Measurements from ENCODE around the gene WNT6.

The WNT6 gene

DNA sequence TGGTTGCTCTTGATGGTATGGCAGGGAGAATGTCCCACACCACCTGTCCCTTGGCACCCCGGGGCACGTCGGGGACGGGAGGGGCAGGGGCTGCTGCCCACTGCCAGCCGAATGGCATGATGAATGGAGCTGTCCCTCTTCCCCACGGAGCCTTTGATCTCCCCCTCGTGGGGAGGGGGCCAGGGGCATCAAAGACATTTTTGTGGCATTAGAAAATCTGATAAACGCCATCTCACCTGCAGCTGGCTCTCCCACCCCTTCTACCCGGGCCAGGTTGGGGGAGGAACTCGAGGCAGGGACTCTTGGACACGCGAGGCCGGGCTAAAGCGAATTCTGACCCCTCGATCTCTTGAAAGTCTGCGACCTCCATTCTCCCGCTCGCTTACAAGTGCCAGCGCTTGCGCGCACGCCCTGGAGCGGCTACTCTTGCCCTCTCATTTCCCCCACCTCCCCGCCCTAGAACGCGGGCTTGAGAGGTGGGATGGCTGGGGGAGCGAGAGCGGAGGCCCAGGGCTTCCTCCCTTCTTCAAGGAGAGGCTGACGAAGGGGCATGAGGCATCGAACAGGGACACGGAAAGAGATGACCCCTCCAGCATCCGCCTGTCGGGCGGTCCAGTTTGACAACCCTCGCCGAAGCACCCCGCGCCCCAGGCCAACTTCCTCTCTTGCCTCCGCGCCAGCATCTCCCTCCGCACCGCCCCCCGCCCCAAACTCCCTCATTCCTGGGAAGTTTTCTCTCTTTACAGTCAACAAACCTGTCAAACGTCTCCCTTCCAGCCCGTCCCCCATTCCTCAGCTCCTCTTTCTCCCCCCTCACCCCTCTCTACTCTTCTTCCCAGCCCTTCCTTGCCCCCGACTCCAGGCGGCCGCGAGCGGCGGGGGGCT lies 692 bp upstream of the WNT6 start:
- DNase-seq: no peak

DNA sequence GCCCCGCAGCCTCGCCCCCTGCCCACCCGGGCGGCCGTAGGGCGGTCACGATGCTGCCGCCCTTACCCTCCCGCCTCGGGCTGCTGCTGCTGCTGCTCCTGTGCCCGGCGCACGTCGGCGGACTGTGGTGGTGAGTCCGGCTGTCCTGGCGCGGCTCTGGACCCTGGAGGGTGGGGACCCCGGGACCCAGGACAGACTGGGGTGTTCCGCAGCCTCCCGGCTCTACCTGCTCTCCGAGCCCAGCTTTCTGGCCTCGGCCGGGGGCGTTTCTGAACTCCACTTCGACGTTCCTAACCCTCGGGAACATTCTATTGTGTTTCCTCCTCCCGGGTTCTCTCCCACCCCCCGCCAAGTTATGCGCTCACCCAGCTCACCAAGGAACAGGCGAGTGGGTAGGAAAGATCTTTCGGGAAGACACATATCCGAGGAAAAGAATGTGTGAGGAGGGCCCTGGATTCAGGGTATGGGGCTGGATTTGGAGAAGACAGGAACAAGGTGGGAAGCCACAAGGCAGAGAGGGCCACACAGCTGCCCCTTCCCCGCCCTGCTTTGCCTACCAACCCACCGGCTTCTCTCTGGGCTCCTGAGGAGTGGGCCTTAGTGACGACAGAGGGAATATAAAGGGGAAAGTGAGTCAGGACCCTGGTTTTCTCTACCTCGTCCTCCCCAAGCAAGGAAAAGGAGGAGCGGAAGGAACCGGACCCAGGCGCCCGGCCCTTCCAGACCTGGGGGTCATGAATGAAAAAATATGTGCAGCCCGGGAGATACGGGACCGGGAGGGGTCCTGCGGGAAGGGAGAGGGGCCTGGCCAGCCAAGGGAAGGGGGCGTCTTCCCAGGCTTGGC lies 605 bp downstream of the WNT6 start:
- no peak for DNase-seq

DNA sequence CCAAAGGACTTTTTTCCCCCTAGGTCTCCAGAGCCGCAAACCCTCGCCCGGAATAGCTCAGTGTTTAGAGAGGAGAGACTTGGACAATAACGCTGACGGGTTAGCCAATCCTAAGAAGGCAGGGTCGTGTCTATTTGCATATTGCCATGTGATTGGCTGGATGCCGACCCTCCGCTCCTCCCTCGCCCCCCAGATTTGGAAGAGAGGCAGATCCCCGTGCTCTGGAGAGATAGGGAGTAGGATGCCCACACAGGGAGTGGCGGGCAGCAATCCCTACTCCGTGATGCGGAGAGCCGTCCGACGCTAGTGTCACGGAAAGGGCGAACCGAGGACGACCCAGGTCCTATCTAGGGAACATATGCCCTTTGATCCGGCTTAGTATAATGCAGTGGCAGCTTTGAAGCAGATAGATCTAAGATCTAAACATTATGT lies 1.4 kb downstream of the WNT6 start:
- no peak for DNase-seq

DNA sequence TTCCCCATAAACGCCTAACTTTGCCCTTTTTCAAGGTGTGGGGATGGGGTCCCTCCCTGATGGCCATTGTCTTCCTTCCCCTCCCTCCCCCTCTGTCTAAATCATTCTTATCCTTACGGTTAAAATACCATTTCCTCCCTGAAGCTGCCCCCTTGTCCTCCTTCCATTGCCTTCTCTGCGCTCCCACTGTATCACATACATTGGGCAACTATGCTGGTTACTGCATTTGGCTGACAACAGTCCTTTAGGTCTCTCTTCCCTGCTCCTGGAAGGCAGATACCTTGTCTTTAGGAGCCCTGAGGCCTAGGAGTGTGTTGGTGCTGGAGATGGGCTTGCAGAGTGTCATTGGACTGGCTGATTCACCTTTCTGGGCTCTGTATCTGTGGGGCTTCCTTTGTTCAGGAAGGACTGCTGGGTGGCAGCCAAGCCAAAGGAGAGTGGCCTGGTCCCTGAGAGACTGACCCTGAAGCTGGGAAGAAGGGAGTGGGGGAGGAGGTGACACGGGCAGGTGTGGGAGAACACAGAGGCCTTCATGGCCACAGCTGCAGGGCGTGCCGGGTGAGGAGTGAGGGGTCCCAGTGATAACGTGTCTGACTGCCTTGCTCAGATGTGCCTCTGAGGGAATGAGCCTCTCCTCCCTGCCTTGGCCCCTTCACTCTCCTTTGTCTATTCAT lies 2.2 kb downstream of the WNT6 start:
- DNase-seq: no peak

DNA sequence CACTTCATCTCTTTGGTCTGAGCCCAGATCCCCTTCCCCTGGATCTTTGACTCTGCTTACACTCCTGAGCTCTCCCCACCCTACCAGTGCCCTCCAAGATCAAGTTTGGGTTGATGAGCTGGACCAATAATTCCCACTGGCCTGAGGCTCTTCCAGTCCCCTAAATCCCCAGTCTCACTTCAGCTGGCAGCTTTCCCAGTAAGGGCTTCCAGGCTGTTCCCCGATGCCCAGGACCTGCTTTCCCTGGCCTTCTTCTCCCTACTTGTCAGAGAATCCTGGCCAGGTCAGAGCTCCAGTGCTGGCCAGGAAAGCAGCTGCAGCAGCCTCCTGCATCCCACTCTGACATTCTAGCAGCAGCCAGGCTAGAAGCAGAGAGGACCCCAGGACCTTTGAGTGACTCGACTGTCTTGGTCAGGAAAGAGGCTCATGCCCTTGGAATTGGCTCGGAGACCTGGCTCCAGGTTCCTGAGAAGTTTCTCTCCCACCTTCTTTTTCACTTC lies 3.5 kb downstream of the WNT6 start:
- no peak for DNase-seq

DNA sequence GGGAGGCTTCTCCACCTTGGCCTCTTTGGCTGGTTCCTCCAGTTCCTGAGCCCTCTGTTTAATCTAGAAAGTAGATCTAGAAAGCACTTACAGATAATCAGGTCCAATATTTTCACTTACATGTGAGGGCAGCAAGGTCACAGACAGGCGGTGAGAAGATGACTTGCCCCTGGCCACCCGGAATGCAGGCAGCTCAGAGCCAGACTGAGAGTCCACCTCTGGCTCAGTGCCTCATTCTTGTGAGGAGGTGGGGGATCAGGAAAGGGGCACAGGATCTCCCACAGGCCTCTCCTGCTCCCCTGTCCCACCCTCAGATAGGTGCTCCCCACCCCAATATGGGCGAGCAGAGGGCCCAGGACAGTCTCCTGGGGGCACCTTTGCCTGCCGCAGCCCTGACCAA lies 5.8 kb downstream of the WNT6 start:
- DNase-seq: no peak

DNA sequence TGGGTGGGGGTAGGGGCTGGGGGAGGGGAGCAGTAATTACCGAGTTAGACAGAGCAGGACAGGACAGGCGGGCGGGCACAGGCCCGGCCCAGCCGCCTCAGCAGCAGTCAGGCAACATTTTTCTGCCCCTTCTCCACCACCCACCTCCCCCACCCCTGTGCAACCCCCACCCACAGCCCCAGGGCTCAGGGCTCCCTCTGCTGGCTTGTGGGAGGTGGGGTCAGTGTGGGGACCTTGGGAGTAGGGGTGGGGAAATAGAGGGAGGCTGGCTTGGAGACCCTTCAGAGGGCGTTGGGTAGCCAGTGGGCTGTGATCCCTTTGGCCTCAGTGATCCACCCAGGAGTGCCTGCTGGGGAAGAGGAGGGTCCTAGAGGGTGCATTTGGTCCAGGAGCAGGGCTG lies 6.4 kb downstream of the WNT6 start:
- no peak for DNase-seq

DNA sequence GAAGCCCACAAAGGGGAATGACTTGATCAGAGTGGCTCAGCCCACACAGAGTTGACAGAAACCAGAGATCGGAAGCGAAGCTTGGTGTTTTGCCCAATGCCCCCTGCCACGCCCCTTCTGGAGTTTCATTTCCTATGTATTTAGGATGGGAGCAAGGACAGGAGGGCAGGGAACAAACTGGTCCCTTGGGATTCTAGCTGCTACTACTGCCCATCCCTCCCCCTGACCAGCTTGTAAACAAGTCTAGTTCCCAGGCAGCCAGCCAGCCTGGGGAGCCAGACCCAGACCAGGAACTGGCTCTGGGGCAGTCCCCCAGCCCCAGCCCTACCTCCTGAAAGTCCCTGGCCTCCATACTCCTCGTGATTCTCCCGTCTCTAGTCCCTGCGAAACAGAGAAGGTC lies 8.3 kb downstream of the WNT6 start:
- DNase-seq: no peak

DNA sequence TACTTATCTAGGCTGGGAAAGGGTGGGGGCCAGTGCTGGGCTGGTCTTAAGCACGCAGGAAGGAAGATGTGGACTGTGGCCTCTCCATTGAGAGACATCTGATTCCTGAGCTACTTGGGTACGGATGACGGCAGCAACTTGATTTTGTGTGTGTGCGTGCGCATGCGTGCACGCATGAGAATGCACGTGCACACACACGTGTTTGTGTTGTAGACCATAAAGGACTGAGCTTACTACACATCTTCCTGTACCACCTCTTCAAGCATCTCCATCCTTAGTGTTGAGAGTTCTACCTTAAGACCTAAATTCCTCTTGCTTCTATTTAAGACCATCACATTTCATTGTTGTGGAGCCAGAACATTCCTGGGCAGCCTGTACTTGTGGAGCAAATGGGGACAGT lies 9.5 kb downstream of the WNT6 start:
- DNase-seq: no peak

DNA sequence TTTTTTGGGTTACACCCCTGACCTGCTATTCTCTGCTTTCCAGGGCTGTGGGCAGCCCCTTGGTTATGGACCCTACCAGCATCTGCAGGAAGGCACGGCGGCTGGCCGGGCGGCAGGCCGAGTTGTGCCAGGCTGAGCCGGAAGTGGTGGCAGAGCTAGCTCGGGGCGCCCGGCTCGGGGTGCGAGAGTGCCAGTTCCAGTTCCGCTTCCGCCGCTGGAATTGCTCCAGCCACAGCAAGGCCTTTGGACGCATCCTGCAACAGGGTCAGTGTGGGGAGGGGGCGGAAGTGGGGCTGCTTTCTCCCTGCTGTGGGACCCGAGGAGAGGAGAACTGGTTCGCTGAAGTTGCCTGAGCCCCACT lies 11.4 kb downstream of the WNT6 start:
- no peak for DNase-seq

DNA sequence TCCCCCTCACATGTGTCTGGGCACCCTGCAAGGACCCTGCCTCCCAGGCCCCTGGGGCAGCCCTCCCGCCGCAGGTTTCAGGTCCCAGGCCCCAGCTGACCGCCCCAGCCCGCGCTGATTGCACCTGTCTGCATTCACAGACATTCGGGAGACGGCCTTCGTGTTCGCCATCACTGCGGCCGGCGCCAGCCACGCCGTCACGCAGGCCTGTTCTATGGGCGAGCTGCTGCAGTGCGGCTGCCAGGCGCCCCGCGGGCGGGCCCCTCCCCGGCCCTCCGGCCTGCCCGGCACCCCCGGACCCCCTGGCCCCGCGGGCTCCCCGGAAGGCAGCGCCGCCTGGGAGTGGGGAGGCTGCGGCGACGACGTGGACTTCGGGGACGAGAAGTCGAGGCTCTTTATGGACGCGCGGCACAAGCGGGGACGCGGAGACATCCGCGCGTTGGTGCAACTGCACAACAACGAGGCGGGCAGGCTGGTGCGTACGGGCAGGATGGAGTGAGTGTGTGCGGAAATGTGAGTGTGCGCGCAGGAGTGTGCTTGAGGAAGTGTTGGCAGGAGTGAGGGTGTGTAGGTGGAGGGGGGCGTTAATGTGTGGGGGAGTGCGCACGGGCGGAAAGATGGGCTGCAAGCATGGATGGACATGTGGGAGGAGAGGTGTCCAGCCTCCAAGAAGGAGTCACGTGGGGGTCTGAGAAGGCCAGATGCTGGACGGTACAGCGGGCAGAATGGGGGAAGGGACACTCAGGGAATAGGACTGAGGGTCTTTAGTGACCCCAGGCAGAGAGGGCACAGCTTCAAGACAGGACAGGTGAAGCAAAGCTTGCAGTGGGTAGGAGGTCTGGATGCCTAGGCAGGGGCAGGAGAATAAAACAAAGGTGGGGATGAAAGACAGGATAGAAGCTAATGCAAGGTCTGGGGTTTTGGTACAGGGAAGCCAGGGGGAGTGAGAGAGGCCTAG lies 12.0 kb downstream of the WNT6 start:
- DNase-seq: no peak

DNA sequence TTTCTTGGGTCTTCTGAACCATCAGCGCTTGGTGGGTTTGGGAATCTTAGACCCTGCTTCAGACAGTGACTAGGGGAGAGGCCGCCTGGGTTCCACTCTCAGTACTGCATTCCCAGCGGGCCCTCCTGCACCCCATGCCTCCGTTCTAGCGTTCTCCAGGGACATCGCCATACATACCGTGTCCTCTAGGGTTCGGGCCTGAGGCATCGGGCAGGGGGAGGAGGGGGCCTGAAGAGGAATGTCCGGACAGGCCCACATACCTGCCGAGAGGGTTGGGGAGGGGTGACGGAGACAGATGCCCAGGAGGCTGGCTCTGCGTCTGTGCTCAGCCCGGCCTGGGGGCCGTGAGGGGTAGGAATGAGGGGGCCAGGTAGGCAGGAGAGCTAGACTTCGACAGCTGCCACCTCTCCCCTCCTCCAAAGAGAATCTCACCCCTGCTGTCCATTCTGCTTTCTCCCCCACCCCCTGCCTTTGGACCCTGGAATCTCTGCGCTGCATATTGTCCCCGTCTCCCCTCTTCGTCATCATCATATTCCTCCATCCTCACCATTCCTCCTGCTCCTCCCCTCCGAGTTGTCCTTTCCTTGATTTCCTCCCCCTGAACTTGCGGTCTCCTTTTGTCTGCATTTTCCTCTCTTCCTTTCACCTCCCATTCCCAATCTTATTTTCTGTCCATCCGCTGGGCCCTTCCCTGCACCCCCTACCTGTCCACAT lies 13.2 kb downstream of the WNT6 start:
- DNase-seq: no peak

DNA sequence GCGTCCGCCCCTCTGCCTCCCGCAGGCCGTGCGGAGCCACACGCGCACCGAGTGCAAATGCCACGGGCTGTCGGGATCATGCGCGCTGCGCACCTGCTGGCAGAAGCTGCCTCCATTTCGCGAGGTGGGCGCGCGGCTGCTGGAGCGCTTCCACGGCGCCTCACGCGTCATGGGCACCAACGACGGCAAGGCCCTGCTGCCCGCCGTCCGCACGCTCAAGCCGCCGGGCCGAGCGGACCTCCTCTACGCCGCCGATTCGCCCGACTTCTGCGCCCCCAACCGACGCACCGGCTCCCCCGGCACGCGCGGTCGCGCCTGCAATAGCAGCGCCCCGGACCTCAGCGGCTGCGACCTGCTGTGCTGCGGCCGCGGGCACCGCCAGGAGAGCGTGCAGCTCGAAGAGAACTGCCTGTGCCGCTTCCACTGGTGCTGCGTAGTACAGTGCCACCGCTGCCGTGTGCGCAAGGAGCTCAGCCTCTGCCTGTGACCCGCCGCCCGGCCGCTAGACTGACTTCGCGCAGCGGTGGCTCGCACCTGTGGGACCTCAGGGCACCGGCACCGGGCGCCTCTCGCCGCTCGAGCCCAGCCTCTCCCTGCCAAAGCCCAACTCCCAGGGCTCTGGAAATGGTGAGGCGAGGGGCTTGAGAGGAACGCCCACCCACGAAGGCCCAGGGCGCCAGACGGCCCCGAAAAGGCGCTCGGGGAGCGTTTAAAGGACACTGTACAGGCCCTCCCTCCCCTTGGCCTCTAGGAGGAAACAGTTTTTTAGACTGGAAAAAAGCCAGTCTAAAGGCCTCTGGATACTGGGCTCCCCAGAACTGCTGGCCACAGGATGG lies 14.0 kb downstream of the WNT6 start:
- DNase-seq: no peak

DNA sequence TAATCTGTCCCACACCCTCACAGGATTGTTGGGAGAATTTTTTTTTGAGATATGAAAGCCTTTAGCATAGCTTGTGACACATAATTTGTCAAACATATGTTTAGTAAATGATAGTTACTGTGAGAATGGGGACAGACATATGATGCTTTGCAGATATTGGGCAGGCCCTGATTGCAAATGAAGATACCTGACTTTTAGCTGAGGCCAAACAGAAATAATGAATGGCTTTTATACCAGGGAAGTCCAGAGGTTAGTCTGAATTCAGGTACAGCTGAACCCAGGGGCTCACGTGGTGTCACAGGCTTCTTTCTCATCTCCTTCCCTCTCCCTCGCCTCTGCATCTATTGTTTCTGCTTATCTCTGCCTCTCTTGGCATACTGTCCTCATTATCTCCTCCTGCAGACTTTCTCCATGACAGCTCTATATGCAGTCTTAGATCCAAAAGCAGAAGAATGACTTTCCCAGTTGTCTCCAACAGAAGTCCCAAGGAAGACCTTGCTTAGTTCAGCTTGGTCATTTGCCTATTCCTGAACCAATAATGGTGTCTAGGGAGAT lies 16.2 kb downstream of the WNT6 start:
- no peak for DNase-seq

DNA sequence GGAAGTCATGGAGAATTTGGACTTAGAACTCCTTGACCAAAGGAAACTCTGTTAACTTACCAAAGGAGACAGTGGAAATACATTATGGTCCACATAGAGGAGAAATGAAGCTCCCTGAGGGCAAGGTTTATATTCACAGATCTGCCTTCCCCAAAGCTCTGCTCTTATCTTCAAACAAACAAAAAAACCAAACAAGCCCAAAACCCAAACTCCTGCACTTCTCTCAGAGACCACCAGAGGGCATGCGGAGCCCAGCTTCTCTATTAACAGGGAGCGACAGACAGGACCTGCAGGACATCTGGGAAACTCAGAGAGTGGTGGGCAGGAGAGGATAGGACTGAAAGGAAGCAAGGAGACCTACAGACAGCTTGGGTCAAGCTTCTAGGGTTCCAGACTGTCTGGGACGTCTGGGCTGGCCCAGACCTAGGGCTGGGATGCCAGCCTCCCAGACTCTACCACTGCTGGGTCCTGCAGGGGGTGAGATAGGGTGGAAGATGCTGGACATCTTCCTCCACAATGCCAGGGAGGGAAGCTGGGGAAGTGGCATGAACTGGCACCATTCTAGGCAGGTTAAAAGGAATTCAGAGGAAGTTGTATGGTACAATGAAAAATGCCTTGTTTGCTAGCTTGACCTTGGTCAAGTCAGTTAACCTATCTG lies 17.1 kb downstream of the WNT6 start:
- peak; percentile 76 for DNase-seq

DNA sequence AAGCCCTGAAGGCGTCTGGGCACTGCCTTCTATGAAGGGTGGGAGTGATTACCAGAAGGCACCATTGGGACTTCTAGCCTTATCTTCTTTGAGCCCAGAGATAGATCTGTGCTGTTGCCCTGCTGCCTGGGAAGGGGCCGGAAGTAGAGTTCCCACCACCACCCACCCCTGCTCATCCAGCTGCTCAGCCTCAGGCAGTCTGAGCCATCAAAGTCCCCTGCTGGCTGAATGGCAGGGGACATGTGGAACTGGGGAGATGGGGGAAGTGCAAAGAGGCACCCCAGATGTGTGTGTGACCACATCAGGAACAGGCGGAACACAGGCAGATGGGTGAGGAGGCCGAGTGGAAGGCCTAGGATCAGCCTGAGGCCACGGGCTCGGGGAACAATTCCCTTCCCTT lies 17.7 kb downstream of the WNT6 start:
- DNase-seq: no peak

DNA sequence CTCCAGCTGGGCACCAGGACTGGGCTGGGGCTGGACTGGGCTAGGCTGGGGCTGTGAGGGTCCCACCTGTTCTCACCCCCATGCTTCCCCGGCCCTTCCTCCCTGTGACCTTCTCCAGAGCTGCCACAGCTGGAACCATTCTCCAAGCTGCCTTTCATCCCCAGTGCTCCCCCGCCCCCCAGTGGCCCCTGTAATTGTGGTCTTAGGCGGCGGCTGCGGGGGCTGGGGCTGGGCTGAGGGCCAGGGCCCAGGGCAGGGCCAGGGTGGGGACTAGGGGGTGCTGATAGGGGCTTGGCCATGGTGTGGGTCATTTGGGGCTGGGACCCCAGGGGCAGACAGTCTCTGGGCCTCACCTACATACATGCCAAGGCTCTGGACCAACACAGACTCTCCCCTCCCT lies 18.3 kb downstream of the WNT6 start:
- DNase-seq: no peak

DNA sequence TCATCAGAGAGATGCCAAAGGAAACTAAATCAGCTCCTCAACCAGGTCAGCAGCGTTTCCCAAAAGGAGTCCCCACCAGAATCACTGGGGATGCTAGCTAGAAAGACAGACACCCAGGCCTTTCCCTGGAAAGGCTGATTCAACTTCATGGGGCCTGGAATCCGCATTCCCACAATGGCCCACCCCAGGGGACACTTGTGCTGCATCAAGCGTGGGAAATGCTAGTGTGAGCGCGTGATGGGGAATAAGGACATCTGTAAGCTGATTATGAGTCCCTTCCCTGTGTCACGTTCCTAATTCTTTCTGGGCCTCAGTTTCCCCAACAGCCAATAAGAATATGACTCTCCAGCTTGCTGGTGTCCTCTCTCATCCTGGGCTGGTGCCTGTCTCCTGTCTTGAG lies 18.9 kb downstream of the WNT6 start:
- DNase-seq: no peak

DNA sequence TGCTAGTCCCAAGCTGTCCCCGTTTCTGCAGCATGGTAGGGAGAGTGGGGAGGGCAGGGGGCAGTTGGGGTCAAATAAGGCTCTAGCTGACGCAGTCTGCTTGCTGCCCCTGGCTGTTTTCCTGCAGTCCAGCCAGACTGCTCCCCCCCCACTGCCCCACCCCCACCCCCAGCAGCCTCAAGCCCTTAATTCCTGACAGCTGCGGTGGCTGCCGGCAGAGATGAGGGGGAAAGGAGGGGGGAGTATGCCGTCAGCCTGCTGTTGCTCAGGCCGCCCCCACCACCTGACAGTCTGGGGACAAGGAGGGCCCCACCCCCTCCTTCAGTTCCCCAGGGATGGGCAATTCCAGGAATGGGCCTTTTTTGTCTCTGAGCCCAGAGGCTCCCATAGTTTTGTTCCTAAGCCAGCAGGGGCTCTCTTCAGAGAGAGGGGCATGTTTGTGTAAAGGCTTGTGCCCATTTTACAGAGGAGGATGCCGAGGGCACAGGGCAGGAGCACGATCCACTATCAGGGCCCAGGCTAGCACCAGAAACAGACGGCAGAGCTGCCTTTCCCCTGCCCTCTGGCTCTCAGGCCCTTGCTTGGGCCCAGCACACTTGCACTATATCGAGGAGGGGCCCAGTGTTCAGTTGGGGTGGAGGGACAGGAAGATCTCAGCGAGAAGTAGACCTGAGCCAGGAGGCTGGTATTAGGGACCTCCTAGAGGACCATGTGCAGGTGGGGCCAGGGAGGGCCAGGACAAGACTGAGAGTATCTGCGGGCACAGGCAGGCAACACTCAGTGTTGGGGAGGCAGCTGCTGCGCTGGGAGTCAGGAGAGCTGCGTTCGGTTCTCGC lies 19.5 kb downstream of the WNT6 start:
- no peak for DNase-seq

All from stimulated activated CD4-positive, alpha-beta T cell treated with anti-CD3 and anti-CD28 coated beads, Interleukin-15, amount 100 ng/mL, for 24 hours (primary cell).